CD14-positive monocyte (primary cell): ENCODE results near the gene FBXW11. TPM values are rescaled to one million over a fixed set of nuclear protein-coding genes. Genes with fewer than 3 reads are reported as not detected.

ENCODE experiments used
- DNase-seq, 3 donors: peaks; one replicate each; pipeline ENCODE4 v3.0.0-alpha.2; 2011 to 2022
- H2AFZ ChIP-seq: 2 replicates; pipeline ENCODE4 v1.6.0; 2012; ENCODE audit warnings: mild to moderate bottlenecking, low read depth, low read length, inconsistent platforms; ENCODE audit not compliant: insufficient read depth, poor library complexity, severe bottlenecking
- H3K27ac ChIP-seq, 2 donors: 1 replicate in 1 of 2; 2 replicates in 1 of 2; pipeline ENCODE4 v1.5.1; 2012 to 2013; ENCODE audit warnings: low read length in 2 of 2, control low read depth in 1 of 2, inconsistent platforms in 1 of 2, low read depth in 1 of 2, mild to moderate bottlenecking in 1 of 2
- H3K27me3 ChIP-seq, 2 donors: one replicate each; pipeline versions ENCODE4 v1.6.0 to v1.6.1; 2011 to 2013; ENCODE audit warnings: low read length in 2 of 2; ENCODE audit not compliant: control insufficient read depth in 2 of 2, insufficient read depth in 2 of 2
- H3K36me3 ChIP-seq, 2 donors: replicated peaks in 1 of 2; 1 replicate in 1 of 2; 2 replicates in 1 of 2; pipeline versions ENCODE4 v1.5.1 to v1.6.1; 2012 to 2013; ENCODE audit warnings: low read length in 2 of 2, control low read depth in 1 of 2, inconsistent platforms in 1 of 2, mild to moderate bottlenecking in 1 of 2; ENCODE audit not compliant: insufficient read depth in 2 of 2, control insufficient read depth in 1 of 2
- H3K4me1 ChIP-seq, 2 donors: 1 replicate in 1 of 2; 2 replicates in 1 of 2; pipeline versions ENCODE4 v1.5.1 to v1.6.1; 2012 to 2013; ENCODE audit warnings: low read length in 2 of 2, control low read depth in 1 of 2, inconsistent platforms in 1 of 2, mild to moderate bottlenecking in 1 of 2, moderate library complexity in 1 of 2; ENCODE audit not compliant: insufficient read depth in 2 of 2, control insufficient read depth in 1 of 2
- H3K4me2 ChIP-seq: replicated peaks from 2 replicates; pipeline ENCODE3; 2012; ENCODE audit warnings: low read length, moderate library complexity, mild to moderate bottlenecking; ENCODE audit not compliant: poor library complexity, severe bottlenecking; ENCODE audit errors: extremely low read depth
- H3K4me3 ChIP-seq, 3 experiments: fragments of 200-600 bp in 1 of 3; sonication (generic) in 1 of 3; replicated peaks in 1 of 3; 1 replicate in 2 of 3; 2 replicates in 1 of 3; pipeline ENCODE4 v1.5.1; 2011 to 2013; ENCODE audit warnings: low read length in 3 of 3, mild to moderate bottlenecking in 3 of 3, control low read depth in 2 of 3, low read depth in 2 of 3, inconsistent platforms in 1 of 3, moderate library complexity in 1 of 3
- H3K79me2 ChIP-seq: 2 replicates; pipeline ENCODE4 v1.6.0; 2012; ENCODE audit warnings: mild to moderate bottlenecking, control low read depth, inconsistent platforms, low read length, moderate library complexity; ENCODE audit not compliant: insufficient read depth
- H3K9ac ChIP-seq: 2 replicates; pipeline ENCODE4 v1.6.0; 2017; ENCODE audit warnings: low read length, mild to moderate bottlenecking; ENCODE audit not compliant: insufficient read depth, poor library complexity, severe bottlenecking
- H3K9me3 ChIP-seq, 2 donors: replicated peaks in 1 of 2; 1 replicate in 1 of 2; 2 replicates in 1 of 2; pipeline versions ENCODE4 v1.5.1 to v1.6.1; 2012 to 2013; ENCODE audit warnings: low read length in 2 of 2, control low read depth in 1 of 2; ENCODE audit not compliant: control insufficient read depth in 1 of 2, insufficient read depth in 1 of 2
- H4K20me1 ChIP-seq: 2 replicates; pipeline ENCODE4 v1.6.0; 2012; ENCODE audit warnings: mild to moderate bottlenecking, low read length, control low read depth, moderate library complexity; ENCODE audit not compliant: insufficient read depth
- H3K27ac Mint-ChIP-seq, 7 donors: one replicate each; pipeline ENCODE4 v1.8.0; 2020; ENCODE audit warnings: mild to moderate bottlenecking in 7 of 7, mixed read lengths in 7 of 7, moderate library complexity in 6 of 7, inconsistent platforms in 2 of 7
- H3K27me3 Mint-ChIP-seq, 3 donors: one replicate each; pipeline ENCODE4 v1.8.0; 2021 to 2022; ENCODE audit warnings: low read depth in 3 of 3, mild to moderate bottlenecking in 3 of 3, mixed read lengths in 3 of 3, moderate library complexity in 3 of 3, inconsistent platforms in 1 of 3
- H3K36me3 Mint-ChIP-seq, 2 donors: one replicate each; pipeline ENCODE4 v1.8.0; 2020; ENCODE audit warnings: mixed read lengths in 2 of 2, inconsistent platforms in 1 of 2, mild to moderate bottlenecking in 1 of 2
- H3K4me1 Mint-ChIP-seq: one replicate; pipeline ENCODE4 v1.8.0; 2020; ENCODE audit warnings: mild to moderate bottlenecking, mixed read lengths
- H3K4me3 Mint-ChIP-seq, 2 donors: one replicate each; pipeline ENCODE4 v1.8.0; 2020; ENCODE audit warnings: mild to moderate bottlenecking in 2 of 2, mixed read lengths in 2 of 2, moderate library complexity in 1 of 2
- H3K9me3 Mint-ChIP-seq, 7 donors: one replicate each; pipeline ENCODE4 v1.8.0; 2020 to 2022; ENCODE audit warnings: mixed read lengths in 7 of 7, mild to moderate bottlenecking in 6 of 7, moderate library complexity in 6 of 7, inconsistent platforms in 2 of 7
- WGBS: methylation state at CpG from one replicate; pipeline ENCODE4 v1.1.5; 2013; ENCODE audit warnings: missing lambda C conversion rate; ENCODE audit not compliant: insufficient coverage; 5-methylcytosine and 5-hydroxymethylcytosine counted together
- intact Hi-C, 2 donors: fragments of 100-400 bp; cut with micrococcal nuclease; formaldehyde crosslinking; loops; one replicate each; pipeline versions ENCODE4 v1.15.0 to v1.15.1; 2023
- polyA plus RNA-seq, 3 donors: library from polyadenylated mRNA; depleted of rRNA in 1 of 3; unstranded in 2 of 3; stranded (reverse) in 1 of 3; fragments of 300-500 nt in 2 of 3; fragments of >200 nt in 1 of 3; fragmentation: Illumina TruSeq in 2 of 3; gene quantifications; 1 replicate in 2 of 3; 2 replicates in 1 of 3; pipeline ENCODE4 v1.2.3, GENCODE V29; 2012 to 2021
- TF ChIP-seq, protein P1 (sequence below): fragments of 200-600 bp; IDR thresholded peaks from one replicate; pipeline ENCODE4 v1.8.0; 2022; ENCODE audit warnings: antibody characterized with exemption, mild to moderate bottlenecking

The FBXW11 gene
- polyA plus RNA-seq, 3 donors: 15.0 to 24.5 (median 18.2) TPM

DNA sequence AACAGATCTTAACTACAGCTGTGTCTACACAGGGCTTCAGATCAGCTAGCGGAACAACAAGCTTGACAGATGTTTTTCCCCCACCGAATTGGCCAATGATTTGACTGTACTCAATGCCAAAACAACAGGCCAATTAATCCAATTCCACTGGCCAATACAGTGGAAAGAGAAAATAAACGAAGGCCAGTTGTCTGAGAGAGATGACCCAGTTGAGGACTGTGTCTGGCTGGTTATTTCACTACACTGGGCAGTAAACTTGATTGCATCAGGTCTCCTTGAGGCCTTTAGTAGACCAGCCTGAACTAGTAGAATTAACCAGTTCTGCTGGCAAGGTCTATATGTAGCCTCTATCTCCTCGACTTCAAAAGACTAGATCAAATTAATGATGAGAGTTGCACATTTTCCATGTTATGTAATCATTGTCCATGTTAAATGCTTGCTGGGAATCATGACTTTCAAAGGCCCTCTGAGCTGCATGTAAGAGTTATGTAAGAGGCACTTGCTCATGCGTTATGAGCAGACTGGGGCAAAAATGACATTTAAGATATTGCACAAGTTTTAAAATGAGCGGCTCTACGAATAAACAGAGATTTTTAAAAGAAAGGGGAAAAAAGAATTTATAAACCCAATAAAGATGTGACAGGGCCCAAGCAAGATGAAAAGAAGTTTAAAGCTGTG is 192.5 kb downstream of the FBXW11 start:
- H3K4me1 ChIP-seq: peaks cover 0 to 4% of the 10 kb centered on the region in 2 donors
- 94% methylated on average over 2 of the region's 7 CpGs for WGBS

GRCh38 chr5:171813270-171813669 is 193.2 kb downstream of the FBXW11 start:
- WGBS: 100% methylated on average over 1 of the region's 4 CpGs
- intact Hi-C loops: no loop called here
- peaks cover 2% of the 10 kb centered on the region in 2 donors for H3K27me3 ChIP-seq
- Mint-ChIP-seq H3K4me3 (no peak overlapping the region), H3K27me3 (peaks cover 4 to 9% (median 6%) of the 10 kb centered on the region in 3 donors), H3K36me3 (no peaks in the 10 kb centered on the region), H3K4me1 (peaks cover 7% of the 10 kb centered on the region), H3K27ac (no peak overlapping the region), H3K9me3 (peaks cover 7 to 20% (median 13%) of the 10 kb centered on the region in 7 donors)
- no peaks in the 10 kb centered on the region for H3K79me2 ChIP-seq
- no peak overlapping the region for H3K9ac ChIP-seq
- H2AFZ ChIP-seq: no peak overlapping the region
- no peak overlapping the region for H3K27ac ChIP-seq
- DNase-seq: no peak
- H4K20me1 ChIP-seq: no peaks in the 10 kb centered on the region
- no peaks in the 10 kb centered on the region for H3K36me3 ChIP-seq
- TF ChIP-seq, protein P1, sequence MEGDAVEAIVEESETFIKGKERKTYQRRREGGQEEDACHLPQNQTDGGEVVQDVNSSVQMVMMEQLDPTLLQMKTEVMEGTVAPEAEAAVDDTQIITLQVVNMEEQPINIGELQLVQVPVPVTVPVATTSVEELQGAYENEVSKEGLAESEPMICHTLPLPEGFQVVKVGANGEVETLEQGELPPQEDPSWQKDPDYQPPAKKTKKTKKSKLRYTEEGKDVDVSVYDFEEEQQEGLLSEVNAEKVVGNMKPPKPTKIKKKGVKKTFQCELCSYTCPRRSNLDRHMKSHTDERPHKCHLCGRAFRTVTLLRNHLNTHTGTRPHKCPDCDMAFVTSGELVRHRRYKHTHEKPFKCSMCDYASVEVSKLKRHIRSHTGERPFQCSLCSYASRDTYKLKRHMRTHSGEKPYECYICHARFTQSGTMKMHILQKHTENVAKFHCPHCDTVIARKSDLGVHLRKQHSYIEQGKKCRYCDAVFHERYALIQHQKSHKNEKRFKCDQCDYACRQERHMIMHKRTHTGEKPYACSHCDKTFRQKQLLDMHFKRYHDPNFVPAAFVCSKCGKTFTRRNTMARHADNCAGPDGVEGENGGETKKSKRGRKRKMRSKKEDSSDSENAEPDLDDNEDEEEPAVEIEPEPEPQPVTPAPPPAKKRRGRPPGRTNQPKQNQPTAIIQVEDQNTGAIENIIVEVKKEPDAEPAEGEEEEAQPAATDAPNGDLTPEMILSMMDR: no peak
- no peak overlapping the region for H3K4me3 ChIP-seq
- peaks cover 0 to 18% of the 10 kb centered on the region in 2 donors for H3K9me3 ChIP-seq
- peaks cover 0 to 4% of the 10 kb centered on the region in 2 donors for H3K4me1 ChIP-seq
- H3K4me2 ChIP-seq: no peak overlapping the region

More for the DNA sequence above, 192.5 kb downstream of the FBXW11 start:
- Histone ChIP-seq H3K4me2 (no peak overlapping the region), H3K9ac (no peak overlapping the region), H2AFZ (no peak overlapping the region), H3K4me3 (no peak overlapping the region), H3K27me3 (no peaks in the 10 kb centered on the region), H4K20me1 (no peaks in the 10 kb centered on the region), H3K79me2 (no peaks in the 10 kb centered on the region), H3K9me3 (peaks cover 0 to 18% of the 10 kb centered on the region in 2 donors), H3K27ac (no peak overlapping the region), H3K36me3 (no peaks in the 10 kb centered on the region)
- intact Hi-C loops: no loop called here
- Mint-ChIP-seq H3K27ac (peak overlapping the region in 1 of 7 donors; percentile 57), H3K36me3 (no peaks in the 10 kb centered on the region), H3K9me3 (peaks cover 7 to 20% (median 13%) of the 10 kb centered on the region in 7 donors), H3K4me3 (no peak overlapping the region), H3K27me3 (peaks cover 4 to 9% (median 5%) of the 10 kb centered on the region in 3 donors), H3K4me1 (peaks cover 7% of the 10 kb centered on the region)
- TF ChIP-seq, protein P1: no peak
- no peak for DNase-seq

Other genes starting within 250 kb of the FBXW11 start
- not detected for gene SMIM23, start 220.8 kb downstream of the FBXW11 start, polyA plus RNA-seq
- gene STK10, start 181.6 kb upstream of the FBXW11 start, polyA plus RNA-seq: 100 to 1,000 TPM in 1 of 3 donors, 10 to 100 TPM in 2; 21.5 to 180 (median 47.4) TPM
- not detected for gene EFCAB9, start 187.5 kb upstream of the FBXW11 start, polyA plus RNA-seq